GM18499 (cell line): ENCODE data around the gene RIIAD1.

Source experiments
- ATAC-seq: cut with Tn5 transposase; IDR thresholded peaks from one replicate; pipeline ENCODE4 v1.9.1; 2021; ENCODE audit warnings: moderate number of reproducible peaks; ENCODE audit not compliant: insufficient read depth, unreplicated experiment

Gene RIIAD1

GRCh38 chr1:151776665-151777062, 55.3 kb downstream of the RIIAD1 start:
- no peak for ATAC-seq

DNA sequence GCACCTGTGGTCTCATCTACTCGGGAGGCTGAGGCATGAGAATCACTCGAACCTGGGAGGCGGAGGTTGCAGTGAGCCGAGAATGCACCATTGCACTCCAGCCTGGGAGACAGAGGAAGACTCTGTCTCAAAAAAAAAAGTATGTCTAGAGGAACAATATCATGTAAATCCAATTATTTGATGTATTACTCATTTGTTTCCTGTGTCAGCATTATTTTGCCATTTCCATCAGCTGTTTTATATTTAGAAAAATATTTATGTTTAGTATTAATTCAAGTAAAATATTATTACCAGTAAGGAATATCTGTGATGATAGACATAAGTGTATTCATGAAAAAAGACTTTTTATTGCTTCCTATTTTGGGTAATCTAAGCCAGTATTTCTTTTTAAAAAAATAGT, 56.0 kb downstream of the RIIAD1 start:
- ATAC-seq: no peak
